OCI-LY1 (cell line): Measurements from ENCODE around the gene NUTM2F.
"Not testable (repeated sequence)": the region's sequence is repeated elsewhere in the genome, so short reads cannot be mapped to it uniquely, and the experiment has no call there.

Experiments
- CTCF ChIP-seq: fragments of 200-600 bp; sonication (generic), shearing (Covaris generic); IDR thresholded peaks from 2 replicates; pipeline ENCODE4 v1.5.1; 2017; ENCODE audit warnings: mild to moderate bottlenecking, antibody characterized with exemption, low read length, moderate library complexity, mixed read lengths
- EZH2 ChIP-seq: fragments of 200-600 bp; sonication (generic), shearing (Covaris generic); IDR thresholded peaks from 2 replicates; pipeline ENCODE4 v1.8.0; 2017; ENCODE audit warnings: borderline replicate concordance, mixed run types, mild to moderate bottlenecking, antibody characterized with exemption, low read length, moderate library complexity, mixed read lengths

GRCh38 chr9:94348754-94349153 lies 20.3 kb upstream of the NUTM2F start:
- not testable (repeated sequence) for TF ChIP-seq CTCF, EZH2
